K562 (cell line): ENCODE measurements around the gene ARHGAP15. TPM values are rescaled to one million over a fixed set of nuclear protein-coding genes. Genes with fewer than 3 reads are reported as not detected.

Experiments used
- CHD7 ChIP-seq: fragments of 200-600 bp; sonication (generic); IDR thresholded peaks from one replicate; pipeline ENCODE4 v1.6.1; 2012; ENCODE audit warnings: mild to moderate bottlenecking, low read depth, low read length, inconsistent platforms
- GTF2A2 ChIP-seq: IDR thresholded peaks from 2 replicates; pipeline ENCODE4 v1.6.1; 2016; ENCODE audit warnings: mild to moderate bottlenecking, missing genetic modification characterization, missing compliant biosample characterization
- HDAC1 ChIP-seq, 2 experiments: fragments of 450-650 bp; IDR thresholded peaks; 2 replicates each; pipeline ENCODE4 v1.6.1; 2016 to 2017; ENCODE audit warnings: inconsistent platforms in 1 of 2, mild to moderate bottlenecking in 1 of 2, moderate library complexity in 1 of 2
- MYNN ChIP-seq, 2 experiments: sonication (generic); formaldehyde crosslinking in 1 of 2; IDR thresholded peaks; 2 replicates each; pipeline versions ENCODE4 v1.5.0 to v1.6.1; 2016 to 2020; ENCODE audit warnings: antibody characterized with exemption in 1 of 2, missing genetic modification reagents in 1 of 2
- SNIP1 ChIP-seq: fragments of 450-650 bp; IDR thresholded peaks from 2 replicates; pipeline ENCODE4 v1.7.1; 2017; ENCODE audit warnings: low read depth, mild to moderate bottlenecking
- SREBF2 ChIP-seq: sonication (generic); formaldehyde crosslinking; IDR thresholded peaks from 2 replicates; pipeline ENCODE4 v1.4.0; 2020; ENCODE audit warnings: mild to moderate bottlenecking, missing genetic modification reagents
- SUPT5H ChIP-seq: fragments of 450-650 bp; IDR thresholded peaks from 2 replicates; pipeline ENCODE4 v1.6.1; 2016
- polyA plus RNA-seq, 8 experiments: library from polyadenylated mRNA; depleted of rRNA in 4 of 8; stranded (reverse) in 5 of 8; unstranded in 3 of 8; fragments of >200 nt; fragmentation: Nextera tagmentation in 2 of 8; fragmentation: Illumina TruSeq in 1 of 8; extraction: Ambion mirVana in 2 of 8; extraction: Trizol in 1 of 8; gene quantifications; 2 replicates each; pipeline versions ENCODE4 v1.2.1 to v1.2.3, GENCODE V29; 2011 to 2014; ENCODE audit warnings: inconsistent platforms in 1 of 8, missing spikeins in 1 of 8
- total RNA-seq, 7 experiments: library from RNA; depleted of rRNA in 6 of 7; stranded (reverse); fragments of >200 nt in 6 of 7; fragmentation: Illumina TruSeq in 2 of 7; extraction: Trizol in 2 of 7; gene quantifications; 2 replicates each; pipeline versions ENCODE4 v1.2.1 to v1.2.3, GENCODE V29; 2011 to 2021; ENCODE audit warnings: low replicate concordance in 1 of 7
- TF ChIP-seq, protein P1 (sequence below): fragments of 450-650 bp; IDR thresholded peaks from 2 replicates; pipeline ENCODE4 v1.6.1; 2016; ENCODE audit warnings: missing biosample characterization, missing genetic modification characterization

Gene ARHGAP15
- total and polyA plus RNA-seq, 9 of the 15 experiments (the other 6 are each of a cell fraction or from before 2014, with no cell fraction given) = 1.5 to 17.9 (median 7.9) TPM

GRCh38 chr2:143526498-143526897 is 397.3 kb downstream of the ARHGAP15 start (continued):
- TF ChIP-seq CHD7 (no peak), SREBF2 (CRISPR knock-in tag) (no peak), HDAC1 (IDR thresholded peaks at IDR 0.05) (no peak), SUPT5H (no peak), MYNN (IDR thresholded peaks at IDR 0.05) (no peak), MYNN (CRISPR knock-in tag; IDR thresholded peaks at IDR 0.05) (no peak), SNIP1 (no peak), GTF2A2 (no peak)
- TF ChIP-seq, protein P1, sequence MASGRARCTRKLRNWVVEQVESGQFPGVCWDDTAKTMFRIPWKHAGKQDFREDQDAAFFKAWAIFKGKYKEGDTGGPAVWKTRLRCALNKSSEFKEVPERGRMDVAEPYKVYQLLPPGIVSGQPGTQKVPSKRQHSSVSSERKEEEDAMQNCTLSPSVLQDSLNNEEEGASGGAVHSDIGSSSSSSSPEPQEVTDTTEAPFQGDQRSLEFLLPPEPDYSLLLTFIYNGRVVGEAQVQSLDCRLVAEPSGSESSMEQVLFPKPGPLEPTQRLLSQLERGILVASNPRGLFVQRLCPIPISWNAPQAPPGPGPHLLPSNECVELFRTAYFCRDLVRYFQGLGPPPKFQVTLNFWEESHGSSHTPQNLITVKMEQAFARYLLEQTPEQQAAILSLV (tag) = no peak
